GM15510 (cell line): ENCODE data around the gene WDR48.
A peak's percentile ranks its signal among the peaks of the same experiment; 100 is the strongest.

Source experiments
- POLR2A ChIP-seq: IDR thresholded peaks from 3 replicates; pipeline ENCODE4 v1.6.1; 2011; ENCODE audit warnings: borderline replicate concordance; ENCODE audit not compliant: insufficient read length; ENCODE audit errors: extremely low read depth

WDR48 gene

DNA sequence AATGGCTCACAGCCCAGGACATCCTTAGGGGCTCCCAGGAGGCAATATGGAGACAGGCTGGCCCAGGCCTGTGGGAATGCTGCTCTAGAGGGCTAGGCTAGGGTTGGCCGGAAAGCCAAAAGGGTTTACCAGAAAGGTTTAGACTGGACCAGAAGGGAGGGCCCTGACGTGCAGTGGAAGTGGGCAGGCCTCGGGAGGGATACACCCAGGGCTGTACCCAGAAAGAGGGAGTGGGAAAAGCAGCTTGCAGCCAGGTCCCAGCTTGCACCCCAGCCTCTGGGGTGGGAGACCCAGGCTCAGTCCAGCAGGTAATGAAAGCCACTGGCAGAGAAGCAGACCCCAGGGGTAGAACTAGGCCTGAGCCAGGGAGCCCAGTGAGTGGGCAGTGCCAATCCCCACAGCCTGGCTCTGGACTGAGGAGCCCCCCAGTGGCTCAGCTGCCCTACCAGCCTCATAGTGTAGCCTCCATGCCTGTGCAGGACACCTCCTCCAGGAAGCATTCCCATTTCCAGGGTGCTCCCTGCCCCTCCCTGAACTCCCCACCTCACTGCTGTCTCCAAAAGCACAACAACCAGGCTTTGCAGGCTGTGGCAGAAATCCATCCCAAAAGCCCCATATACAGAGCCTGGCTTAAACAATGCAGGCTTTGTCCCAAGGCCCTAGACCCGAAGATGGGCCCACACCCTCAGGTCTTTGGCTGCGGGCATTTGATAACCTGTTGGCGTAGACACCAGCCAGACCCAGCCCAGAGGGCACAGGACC is 52.2 kb downstream of the WDR48 start:
- TF ChIP-seq POLR2A = no peak

DNA sequence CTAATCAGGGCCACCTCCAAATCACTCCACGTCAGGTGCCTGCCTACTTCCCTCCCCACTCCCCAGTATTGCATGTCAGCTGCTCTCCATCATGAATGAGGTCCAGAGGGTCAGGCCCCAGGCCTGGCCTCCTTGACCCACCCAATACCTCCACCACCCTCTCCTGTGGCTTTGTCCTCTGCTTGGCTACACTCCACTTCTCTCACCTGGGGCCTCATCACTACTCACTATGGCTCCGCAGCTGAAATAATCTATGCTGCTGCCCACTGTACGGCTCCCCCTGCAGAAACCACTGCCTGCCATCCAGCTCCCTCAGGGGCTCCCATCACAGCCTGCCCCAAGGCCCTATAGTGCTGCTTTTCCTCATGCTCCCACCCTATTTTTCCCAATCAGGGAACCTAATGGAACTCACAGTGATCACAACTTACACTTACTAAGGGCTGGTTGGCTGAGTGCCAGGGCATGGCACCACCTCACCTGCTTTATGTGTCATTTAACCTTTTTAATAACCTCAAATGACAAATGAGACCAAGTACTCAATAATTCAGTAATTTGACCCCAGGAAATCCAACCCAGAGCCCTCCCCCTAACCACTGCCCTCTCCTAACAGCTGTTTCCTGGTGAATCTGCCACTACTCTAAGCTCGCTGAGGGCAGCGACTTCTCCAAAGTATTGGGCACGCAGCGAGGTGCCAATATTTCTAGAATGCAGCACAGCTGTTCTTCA is 53.3 kb downstream of the WDR48 start:
- no peak for TF ChIP-seq POLR2A

DNA sequence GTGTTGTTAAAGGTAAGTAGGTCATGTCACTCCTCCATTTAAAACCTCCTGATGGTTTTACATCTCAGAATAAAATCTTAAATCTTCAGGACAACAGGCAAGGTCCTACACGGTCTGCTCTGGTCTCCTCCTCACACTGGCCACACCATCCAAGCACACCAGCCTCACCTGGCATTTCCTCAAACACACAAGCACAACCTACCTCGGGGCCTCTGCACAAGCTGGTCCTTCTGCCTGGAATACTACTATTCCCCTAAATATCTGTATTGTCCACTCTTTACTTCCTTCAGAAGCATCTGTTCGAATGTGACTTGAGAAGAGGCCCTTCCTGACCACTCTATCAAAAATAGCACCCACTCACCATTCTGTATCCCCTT is 53.9 kb downstream of the WDR48 start:
- no peak for TF ChIP-seq POLR2A

DNA sequence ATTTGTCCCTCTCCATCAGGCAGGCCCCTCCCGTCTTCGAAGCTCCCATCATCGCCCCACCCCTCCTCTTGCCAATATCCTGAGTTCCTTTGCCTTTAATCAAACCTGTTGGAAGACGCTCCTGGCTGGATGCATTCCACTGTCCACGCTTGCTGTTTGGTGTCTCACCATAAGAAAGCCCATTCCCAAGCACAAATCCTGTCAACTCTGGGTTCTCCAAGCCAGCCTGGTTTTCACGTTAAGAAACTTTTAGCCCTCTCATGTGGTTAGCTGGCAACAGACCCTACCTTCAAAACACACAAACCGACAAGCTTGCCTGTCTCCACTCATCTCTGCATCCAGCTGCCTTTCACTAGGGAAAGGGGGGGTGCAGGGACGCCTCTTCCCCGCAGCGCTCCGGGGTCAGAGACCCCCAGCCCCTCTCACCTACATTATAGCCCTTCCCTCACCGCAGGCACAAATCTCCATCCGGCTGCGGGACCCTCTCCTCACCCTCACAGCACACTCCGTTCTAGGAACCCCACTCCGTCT is 54.5 kb downstream of the WDR48 start:
- TF ChIP-seq POLR2A = no peak

DNA sequence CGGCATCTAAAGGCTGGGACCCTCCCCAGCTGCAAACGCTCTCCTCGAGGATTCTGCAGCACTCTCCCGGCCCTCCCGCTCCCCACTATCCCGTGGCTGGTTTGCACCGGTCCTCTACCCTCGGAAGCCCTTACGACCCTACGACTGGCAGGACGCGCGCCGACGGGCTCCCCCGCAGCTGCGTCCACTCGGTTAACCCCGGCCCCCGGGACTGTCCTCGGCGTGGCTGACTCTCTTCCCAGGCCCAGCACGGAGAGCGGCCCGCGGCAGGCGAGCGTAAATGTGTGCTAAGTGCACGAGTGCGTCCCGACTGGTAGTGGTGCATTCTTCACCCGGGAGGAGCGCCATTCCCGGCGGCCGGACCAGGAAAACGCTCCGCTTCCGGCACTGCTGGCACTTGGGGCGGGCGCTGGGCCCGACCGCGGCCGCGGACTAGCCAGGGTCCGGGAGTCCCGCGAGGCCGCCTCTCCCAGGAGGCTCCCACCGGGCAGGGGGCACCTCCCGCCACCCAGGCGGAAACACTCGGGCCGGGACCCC is 55.1 kb downstream of the WDR48 start:
- TF ChIP-seq POLR2A = no peak

DNA sequence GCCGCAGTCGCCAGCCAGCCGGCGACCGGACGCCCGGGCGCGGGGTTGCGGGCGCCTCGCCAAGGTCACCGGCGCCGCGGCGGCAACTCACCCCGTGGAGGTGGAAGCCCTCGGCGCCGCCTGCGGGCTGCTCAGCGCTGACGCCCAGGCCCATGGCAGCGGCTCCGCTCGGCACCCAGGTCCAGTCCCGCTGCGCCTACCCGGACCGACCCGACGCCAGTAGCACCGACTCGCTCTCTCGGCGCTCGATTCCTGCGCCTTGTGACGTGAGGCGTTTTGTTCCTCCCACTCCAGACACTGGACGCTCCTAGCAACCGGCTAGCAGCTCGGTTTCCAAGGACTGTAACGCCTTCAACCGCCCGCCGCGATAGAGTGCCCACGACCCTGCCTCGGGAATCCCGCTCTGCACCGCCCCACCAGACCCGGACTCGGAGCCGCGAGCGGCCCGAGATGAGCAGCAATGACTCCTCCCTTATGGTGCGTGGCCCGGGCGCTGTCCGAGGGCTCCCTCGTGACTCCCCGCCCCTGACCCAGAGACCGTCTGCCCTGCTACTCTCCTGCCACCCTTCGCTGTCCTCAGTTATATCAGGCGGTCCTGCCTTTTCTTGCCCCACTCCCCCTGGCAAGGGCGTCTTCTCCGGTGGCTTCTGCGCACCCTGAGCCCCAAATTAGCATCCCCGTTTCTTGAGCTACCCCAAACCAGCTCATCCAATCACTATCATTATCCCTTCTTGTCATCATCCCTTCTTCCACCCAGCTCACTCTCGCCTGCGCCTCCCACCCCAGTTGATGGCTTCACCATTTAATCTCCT is 55.8 kb downstream of the WDR48 start, which contains the start of the genes GORASP1 and TTC21A:
TSS of gene GORASP1 (minus strand) at position 240 of the 812 bp plus-strand sequence. CDS start at position 154, 86 bp downstream.
TSS of gene TTC21A (plus strand) at position 293 of the 812 bp plus-strand sequence. CDS start at position 451, 158 bp downstream.
- peak; percentile 62 for TF ChIP-seq POLR2A

DNA sequence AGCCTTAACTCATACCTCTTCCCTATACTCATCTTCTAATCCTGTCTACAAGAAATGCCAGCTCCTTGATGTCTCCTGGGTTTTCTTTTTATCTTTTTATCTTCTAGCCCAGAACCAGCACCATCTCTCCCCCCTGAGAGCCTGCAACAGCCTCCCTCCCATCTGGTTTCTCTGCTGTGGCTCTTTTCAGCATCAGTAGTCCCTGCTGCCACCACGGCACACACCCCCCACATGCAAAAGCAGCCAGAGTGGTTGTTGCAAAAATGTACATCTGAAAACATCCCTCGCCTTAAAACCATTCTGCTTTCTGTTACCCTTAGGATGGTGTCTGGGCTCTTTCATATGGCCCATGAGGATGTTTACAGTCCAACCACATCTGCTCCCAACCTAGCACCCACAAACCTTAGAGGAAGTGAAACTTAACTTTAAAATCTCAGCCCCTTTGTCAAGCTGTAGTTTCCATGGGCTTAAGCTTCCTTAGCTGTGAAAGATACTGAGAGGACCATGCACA is 56.4 kb downstream of the WDR48 start:
- TF ChIP-seq POLR2A = no peak

DNA sequence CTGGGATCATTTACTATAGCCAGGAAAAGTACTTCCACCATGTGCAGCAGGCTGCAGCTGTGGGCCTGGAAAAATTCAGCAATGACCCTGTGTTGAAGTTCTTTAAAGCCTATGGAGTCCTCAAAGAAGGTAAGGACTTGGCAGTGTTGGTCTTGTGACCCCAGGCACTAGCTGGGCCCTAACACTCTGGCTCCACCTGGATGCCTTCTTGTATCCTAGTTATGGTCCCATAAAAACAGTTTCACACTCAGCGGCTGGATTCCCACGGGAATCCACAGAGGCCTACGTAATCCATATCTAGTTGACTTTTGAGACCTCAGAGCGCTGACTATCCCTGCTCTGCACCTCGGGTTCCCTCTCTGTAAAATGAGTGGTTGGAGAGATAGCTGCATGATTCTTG is 57.3 kb downstream of the WDR48 start:
- no peak for TF ChIP-seq POLR2A

DNA sequence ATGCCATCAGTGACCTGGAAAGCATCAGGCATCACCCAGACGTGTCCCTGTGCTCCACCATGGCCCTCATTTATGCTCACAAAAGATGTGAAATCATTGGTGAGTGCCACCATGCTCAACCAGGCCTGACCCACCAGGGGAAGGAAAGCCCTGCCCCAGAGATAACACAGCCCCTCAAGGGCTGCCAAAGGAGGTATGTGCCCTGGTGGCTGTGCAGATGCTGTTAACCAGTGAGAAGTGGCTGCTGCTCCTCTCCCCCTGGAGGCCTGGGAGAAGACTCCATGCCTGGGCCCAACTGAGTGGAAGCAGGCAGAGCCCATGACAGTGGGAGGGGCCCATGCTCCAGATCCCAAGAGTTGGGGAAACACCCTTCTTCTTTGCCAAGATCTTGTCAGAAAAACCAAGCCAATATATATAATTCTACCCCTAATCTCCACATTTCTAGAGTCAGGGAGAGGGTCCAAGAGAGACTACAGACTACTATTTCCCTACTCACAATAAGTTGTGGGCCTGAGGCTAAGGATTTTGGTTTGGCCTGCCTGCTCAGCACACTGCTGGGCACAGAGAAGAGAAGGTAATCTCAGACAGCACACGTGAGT is 58.3 kb downstream of the WDR48 start:
- TF ChIP-seq POLR2A = no peak

DNA sequence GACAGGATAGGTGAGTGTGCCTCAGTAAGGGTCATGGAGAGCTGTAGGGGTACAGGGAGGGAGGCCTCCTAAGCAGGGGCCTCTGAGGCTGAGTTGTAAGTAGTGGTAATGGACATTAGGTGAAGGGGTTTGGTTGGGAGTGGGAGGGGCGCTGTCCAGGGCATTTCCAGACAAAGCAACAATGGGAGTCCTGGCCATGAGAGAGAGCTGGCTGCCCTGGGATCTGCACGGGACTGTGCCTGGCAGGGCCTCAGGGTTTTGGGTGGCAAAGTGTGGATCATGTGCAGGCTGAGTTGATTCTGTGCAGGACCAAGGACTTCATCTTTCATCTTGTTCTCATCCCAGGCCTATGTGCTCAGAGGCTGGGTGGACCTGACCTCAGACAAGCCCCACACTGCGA is 60.3 kb downstream of the WDR48 start:
- no peak for TF ChIP-seq POLR2A

DNA sequence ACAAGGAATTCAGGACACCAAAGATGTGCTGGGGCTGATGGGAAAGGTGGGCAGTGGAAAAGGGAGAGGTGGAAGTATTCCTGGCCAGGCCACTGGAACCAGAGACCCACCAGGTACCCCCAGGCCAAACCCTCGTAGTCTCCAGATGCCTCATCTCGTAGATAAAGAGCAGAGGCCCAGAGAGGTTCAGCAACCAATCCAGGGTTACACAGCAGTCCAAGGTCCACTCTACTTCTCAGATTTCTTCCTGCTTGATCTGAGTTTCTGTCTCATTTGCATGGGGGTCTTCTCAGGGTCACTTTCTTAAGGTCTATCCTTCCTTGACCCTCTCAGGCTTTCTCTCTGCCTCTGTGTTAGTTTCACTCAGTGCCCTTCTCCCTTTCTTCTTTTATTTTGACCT is 60.7 kb downstream of the WDR48 start:
- TF ChIP-seq POLR2A = no peak

DNA sequence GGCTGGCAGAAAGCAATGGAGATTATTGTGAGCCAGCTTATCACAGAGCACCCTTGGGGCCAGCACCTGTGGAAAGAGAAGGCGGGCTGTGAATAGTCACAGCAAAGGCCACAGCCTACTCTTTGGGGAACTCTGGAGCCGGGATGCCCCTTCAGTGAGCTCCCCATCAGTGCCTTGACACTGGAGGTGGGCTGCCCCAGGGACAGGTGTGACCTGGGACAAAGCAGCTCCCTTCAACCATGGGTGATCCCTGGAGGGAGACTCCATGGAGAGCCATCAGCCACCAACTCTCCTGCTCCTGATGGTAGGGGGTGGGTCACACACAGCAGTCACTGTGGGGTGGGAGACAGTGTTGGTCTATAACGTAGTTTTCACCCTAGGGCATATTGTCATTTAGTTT is 61.5 kb downstream of the WDR48 start:
- TF ChIP-seq POLR2A = no peak

DNA sequence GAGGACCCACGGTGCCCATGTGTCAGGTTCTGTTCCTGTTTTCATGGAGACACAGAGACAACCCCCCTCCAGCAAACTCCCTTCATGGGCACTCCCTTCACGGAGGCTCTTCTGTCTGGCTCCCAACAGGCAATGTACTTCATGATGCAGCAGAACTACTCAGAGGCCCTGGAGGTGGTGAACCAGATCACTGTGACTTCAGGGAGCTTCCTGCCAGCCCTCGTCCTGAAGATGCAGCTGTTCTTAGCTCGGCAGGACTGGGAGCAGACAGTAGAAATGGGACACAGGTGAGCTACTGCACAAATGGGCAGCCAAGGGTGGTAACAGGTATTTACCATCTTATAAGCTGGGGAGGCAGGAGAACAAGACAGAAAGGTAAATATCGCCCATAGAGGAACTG is 62.6 kb downstream of the WDR48 start:
- TF ChIP-seq POLR2A = no peak

DNA sequence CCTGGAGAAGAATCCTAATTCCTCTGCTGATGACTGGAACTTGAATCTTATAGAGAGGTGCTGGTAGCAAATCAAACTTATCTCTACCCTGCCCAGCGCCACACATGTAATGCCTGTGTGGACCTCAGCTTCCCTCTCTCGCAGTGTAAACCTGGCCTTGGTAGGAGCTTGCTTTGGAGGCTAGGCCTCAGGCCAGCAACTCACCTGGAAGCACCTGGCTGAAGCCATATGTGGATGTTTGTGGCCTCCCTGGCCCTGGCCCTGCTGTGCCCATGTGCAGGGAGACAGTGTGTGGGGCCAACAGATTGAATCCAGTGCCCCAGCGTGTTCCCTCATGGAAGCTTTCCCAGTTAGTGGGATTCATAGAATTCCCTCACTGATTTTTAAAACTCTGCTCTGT is 64.1 kb downstream of the WDR48 start:
- no peak for TF ChIP-seq POLR2A
